ENCODE data around the gene DOK5. TPM values are rescaled to one million over a fixed set of nuclear protein-coding genes. Genes with fewer than 3 reads are reported as not detected.
A peak's percentile ranks its signal among the peaks of the same experiment; 100 is the strongest.

The DOK5 gene
- total and polyA plus RNA-seq, 2 experiments from 2014 or later, result 5.0 to 6.9 TPM

DNA sequence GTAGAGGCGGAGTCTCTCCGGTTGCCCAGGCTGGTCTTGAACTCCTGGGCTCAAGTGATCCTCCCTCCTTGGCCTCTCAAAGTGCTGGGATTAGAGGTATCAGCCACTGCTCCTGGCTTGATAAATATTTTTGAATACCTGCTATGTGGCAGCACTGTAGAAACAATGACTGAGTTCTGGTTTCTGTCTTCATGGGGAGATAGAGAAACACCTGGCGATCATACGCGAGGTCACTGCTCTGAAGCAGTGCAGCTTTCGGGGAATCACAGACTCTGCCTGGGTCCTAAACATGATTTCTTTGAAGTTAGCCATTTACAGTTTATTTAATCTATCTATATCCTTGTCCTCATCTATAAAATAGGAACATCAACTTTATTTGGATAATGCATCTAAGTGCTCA is 31.2 kb downstream of the DOK5 start:
- Mint-ChIP-seq H3K27me3 (ENCODE audit: insufficient read depth, low read depth, poor library complexity) (peaks cover 3% of the 10 kb centered on the region), H3K4me3 (no peak overlapping the region), H3K27ac (no peak overlapping the region), H3K36me3 (ENCODE audit: low read depth) (peaks cover 3% of the 10 kb centered on the region; the same call in 2 of the 3 replicates), H3K9me3 (no peaks in the 10 kb centered on the region; the same call in 2 of the 3 replicates), H3K4me1 (peaks cover 15% of the 10 kb centered on the region)
- no peak overlapping the region for H2AFZ ChIP-seq
- no peak overlapping the region for H3K4me2 ChIP-seq
- H3K27me3 ChIP-seq (ENCODE audit: insufficient read depth), result no peaks in the 10 kb centered on the region
- no peak for DNase-seq (ENCODE audit: low spot score)
- ATAC-seq, result no peak
- no peak overlapping the region for H3K4me3 ChIP-seq
- H3K9me2 ChIP-seq (ENCODE audit: insufficient read depth), result no peaks in the 10 kb centered on the region
- peaks cover 13% of the 10 kb centered on the region for H3K4me1 ChIP-seq (ENCODE audit: insufficient read depth)
- no peaks in the 10 kb centered on the region for H3F3A ChIP-seq (replicated peaks; ENCODE audit: low read depth)
- TF ChIP-seq, protein P1, sequence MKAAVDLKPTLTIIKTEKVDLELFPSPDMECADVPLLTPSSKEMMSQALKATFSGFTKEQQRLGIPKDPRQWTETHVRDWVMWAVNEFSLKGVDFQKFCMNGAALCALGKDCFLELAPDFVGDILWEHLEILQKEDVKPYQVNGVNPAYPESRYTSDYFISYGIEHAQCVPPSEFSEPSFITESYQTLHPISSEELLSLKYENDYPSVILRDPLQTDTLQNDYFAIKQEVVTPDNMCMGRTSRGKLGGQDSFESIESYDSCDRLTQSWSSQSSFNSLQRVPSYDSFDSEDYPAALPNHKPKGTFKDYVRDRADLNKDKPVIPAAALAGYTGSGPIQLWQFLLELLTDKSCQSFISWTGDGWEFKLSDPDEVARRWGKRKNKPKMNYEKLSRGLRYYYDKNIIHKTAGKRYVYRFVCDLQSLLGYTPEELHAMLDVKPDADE (IDR thresholded peaks at IDR 0.05), result no peak
- TF ChIP-seq EZH2 (IDR thresholded peaks at IDR 0.05; ENCODE audit: low read depth, unreplicated experiment) (no peak), JUNB (IDR thresholded peaks at IDR 0.05; ENCODE audit: unreplicated experiment) (no peak), POLR2AphosphoS5 (IDR thresholded peaks at IDR 0.05; ENCODE audit: low read depth) (no peak), CREB1 (CRISPR knock-in tag; IDR thresholded peaks at IDR 0.05; ENCODE audit: low read depth) (no peak)
- no peaks in the 10 kb centered on the region for H3K36me3 ChIP-seq (ENCODE audit: insufficient read depth)
- H3K27ac ChIP-seq (ENCODE audit: low read depth), result no peak overlapping the region
- no peaks in the 10 kb centered on the region for H3K79me2 ChIP-seq (replicated peaks; ENCODE audit: insufficient read depth)
- H4K20me1 ChIP-seq (replicated peaks; ENCODE audit: insufficient read depth), result no peaks in the 10 kb centered on the region

DNA sequence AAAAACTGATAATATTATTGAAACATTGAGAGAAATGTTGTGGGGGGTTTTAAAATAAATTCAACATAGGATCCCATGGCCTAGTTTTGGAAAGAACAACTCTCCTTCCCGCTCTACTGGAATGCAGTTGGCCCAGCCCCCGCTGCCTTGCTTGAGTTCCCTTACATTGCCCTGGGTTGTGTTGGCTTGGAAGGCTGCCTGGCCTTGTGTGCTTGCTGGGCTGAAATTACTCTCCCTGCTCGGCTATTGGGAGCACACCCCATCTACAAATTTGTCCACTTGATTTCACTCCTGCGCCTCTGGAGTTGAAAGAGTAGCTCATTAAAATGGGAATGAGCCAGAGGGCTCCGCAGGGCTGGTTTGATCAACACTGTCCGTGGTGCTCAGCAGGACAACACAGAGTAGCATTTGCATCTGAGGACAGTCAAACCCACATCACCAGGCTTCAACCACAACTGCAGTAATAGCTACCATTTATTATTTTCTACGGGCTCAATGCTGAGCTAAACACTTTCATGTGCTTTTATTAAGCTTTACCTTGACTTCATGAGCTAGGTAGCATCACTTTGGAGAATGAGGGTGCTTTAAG is 35.2 kb downstream of the DOK5 start:
- no peaks in the 10 kb centered on the region for H3K27me3 ChIP-seq (ENCODE audit: insufficient read depth)
- H3F3A ChIP-seq (replicated peaks; ENCODE audit: low read depth), result no peaks in the 10 kb centered on the region
- H3K4me1 Mint-ChIP-seq, result peaks cover 36% of the 10 kb centered on the region
- H3K27ac Mint-ChIP-seq, result peak overlapping the region; percentile 87
- H3K4me1 ChIP-seq (ENCODE audit: insufficient read depth), result peaks cover 20% of the 10 kb centered on the region
- H3K9me2 ChIP-seq (ENCODE audit: insufficient read depth), result no peaks in the 10 kb centered on the region
- DNase-seq (ENCODE audit: low spot score) (peak; percentile 66), ATAC-seq (peak; percentile 93)
- no peak overlapping the region for H3K4me3 ChIP-seq
- TF ChIP-seq CREB1 (CRISPR knock-in tag; IDR thresholded peaks at IDR 0.05; ENCODE audit: low read depth) (no peak), ZNF331 (CRISPR knock-in tag; IDR thresholded peaks at IDR 0.05; ENCODE audit: low read depth) (no peak), STAT1 (IDR thresholded peaks at IDR 0.05; ENCODE audit: unreplicated experiment) (no peak), EZH2 (IDR thresholded peaks at IDR 0.05; ENCODE audit: low read depth, unreplicated experiment) (no peak)
- TF ChIP-seq, protein P2, sequence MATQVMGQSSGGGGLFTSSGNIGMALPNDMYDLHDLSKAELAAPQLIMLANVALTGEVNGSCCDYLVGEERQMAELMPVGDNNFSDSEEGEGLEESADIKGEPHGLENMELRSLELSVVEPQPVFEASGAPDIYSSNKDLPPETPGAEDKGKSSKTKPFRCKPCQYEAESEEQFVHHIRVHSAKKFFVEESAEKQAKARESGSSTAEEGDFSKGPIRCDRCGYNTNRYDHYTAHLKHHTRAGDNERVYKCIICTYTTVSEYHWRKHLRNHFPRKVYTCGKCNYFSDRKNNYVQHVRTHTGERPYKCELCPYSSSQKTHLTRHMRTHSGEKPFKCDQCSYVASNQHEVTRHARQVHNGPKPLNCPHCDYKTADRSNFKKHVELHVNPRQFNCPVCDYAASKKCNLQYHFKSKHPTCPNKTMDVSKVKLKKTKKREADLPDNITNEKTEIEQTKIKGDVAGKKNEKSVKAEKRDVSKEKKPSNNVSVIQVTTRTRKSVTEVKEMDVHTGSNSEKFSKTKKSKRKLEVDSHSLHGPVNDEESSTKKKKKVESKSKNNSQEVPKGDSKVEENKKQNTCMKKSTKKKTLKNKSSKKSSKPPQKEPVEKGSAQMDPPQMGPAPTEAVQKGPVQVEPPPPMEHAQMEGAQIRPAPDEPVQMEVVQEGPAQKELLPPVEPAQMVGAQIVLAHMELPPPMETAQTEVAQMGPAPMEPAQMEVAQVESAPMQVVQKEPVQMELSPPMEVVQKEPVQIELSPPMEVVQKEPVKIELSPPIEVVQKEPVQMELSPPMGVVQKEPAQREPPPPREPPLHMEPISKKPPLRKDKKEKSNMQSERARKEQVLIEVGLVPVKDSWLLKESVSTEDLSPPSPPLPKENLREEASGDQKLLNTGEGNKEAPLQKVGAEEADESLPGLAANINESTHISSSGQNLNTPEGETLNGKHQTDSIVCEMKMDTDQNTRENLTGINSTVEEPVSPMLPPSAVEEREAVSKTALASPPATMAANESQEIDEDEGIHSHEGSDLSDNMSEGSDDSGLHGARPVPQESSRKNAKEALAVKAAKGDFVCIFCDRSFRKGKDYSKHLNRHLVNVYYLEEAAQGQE (IDR thresholded peaks at IDR 0.05; ENCODE audit: unreplicated experiment), result peak; percentile 38
- no peaks in the 10 kb centered on the region for H3K36me3 ChIP-seq (ENCODE audit: insufficient read depth)
- H2AFZ ChIP-seq, result peak overlapping the region; percentile 48; the same call in 1 of the 2 replicates
- H3K36me3 Mint-ChIP-seq (ENCODE audit: low read depth), result peaks cover 3% of the 10 kb centered on the region; the same call in 2 of the 3 replicates
- peak overlapping the region; percentile 21 for H3K4me2 ChIP-seq
- peak overlapping the region; percentile 42; the same call in 2 of the 3 replicates for H3K4me3 Mint-ChIP-seq
- no peak overlapping the region for H3K27ac ChIP-seq (ENCODE audit: low read depth)
- no peaks in the 10 kb centered on the region; the same call in 2 of the 3 replicates for H3K9me3 Mint-ChIP-seq
- H3K79me2 ChIP-seq (replicated peaks; ENCODE audit: insufficient read depth), result no peaks in the 10 kb centered on the region
- no peaks in the 10 kb centered on the region for H4K20me1 ChIP-seq (replicated peaks; ENCODE audit: insufficient read depth)
- peaks cover 3% of the 10 kb centered on the region for H3K27me3 Mint-ChIP-seq (ENCODE audit: insufficient read depth, low read depth, poor library complexity)

Data from GM23338 (cell line).